Ammon's horn (tissue), 1 donor: ENCODE data around the gene GNAS.
A peak's percentile ranks its signal among the peaks of the same experiment; 100 is the strongest.

Experiments used
- DNase-seq: peaks from one replicate; pipeline ENCODE4 v3.0.0-alpha.2; 2016; ENCODE audit warnings: low spot score

The GNAS gene

DNA sequence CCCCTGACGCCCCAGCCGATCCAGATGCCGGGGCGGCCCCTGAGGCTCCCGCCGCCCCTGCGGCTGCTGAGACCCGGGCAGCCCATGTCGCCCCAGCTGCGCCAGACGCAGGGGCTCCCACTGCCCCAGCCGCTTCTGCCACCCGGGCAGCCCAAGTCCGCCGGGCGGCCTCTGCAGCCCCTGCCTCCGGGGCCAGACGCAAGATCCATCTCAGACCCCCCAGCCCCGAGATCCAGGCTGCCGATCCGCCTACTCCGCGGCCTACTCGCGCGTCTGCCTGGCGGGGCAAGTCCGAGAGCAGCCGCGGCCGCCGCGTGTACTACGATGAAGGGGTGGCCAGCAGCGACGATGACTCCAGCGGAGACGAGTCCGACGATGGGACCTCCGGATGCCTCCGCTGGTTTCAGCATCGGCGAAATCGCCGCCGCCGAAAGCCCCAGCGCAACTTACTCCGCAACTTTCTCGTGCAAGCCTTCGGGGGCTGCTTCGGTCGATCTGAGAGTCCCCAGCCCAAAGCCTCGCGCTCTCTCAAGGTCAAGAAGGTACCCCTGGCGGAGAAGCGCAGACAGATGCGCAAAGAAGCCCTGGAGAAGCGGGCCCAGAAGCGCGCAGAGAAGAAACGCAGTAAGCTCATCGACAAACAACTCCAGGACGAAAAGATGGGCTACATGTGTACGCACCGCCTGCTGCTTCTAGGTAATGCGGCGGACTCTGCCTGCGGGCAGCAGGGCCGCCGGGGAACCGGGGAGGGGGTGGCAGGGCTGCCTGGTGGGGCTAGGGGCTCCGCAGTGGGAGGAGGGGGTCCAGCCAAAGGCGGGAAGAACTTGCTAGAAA lies 2.3 kb downstream of the GNAS start:
- DNase-seq: no peak

DNA sequence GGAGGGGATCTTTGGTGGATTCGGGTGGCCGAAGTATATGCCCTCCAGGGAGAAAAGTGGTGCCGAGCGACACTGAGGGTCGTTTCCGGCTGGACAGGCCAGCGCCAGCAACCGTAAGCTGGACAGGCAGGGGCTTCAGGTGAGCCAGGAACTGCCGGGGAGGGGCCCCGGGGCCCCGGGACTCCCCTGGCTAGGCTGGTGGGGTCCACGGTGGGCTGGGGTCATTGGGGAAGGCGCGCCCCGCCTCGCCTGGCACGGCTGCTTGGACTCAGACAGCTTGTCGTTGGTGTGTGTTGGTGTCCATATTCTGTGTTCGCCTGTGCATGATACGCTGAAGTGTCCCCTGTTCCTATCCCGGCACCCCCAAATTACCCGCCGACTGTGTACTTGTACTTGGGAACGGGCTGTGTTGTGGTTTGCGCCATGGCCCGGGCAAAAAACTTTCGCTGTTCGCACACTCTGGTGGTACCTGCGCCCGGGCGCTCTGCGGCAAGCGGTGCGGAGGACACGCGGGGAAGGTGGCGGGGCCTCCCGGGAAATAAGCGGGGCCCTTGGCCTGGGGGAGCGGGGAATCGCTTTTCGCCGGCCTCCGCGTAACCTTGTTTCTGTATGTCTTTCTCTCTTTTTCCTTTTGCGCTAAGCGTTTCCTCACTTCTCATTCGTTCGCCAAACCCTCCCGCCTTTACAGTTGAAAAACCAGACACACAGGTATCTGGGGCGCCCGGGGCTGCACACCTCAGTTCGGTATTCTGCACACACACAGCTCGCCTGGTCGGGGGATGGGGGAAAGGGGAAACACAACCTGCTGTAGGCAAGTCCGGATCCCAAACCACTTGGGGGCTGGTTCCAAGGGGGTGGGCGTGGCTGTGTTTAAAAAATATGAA lies 3.2 kb downstream of the GNAS start:
- no peak for DNase-seq

- no peak for DNase-seq
These were observed 10.7 kb downstream of the GNAS start for GRCh38 chr20:58863044-58863790.

GRCh38 chr20:58864346-58864745 lies 11.8 kb downstream of the GNAS start:
- DNase-seq: no peak

DNA sequence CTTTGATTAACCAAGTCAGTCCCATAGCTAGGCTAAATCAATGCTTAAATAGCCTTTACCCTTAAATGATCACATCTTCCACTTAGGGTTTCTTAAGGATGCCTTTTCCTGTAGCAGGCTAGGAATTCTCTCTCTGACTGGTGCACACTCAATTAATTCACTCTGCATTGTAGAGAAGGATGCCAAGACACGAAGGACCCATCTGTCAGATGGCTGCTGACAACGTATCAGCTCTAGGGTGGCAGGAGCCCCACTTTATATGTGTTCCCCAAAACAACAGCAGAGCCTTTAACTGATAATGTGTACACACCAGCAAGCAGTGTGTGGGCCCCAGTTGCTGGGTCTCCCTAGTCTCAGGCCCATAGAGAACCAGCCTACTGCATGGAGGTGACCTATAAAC lies 13.3 kb downstream of the GNAS start:
- DNase-seq: no peak

GRCh38 chr20:58867211-58867610 lies 14.7 kb downstream of the GNAS start:
- DNase-seq: no peak

GRCh38 chr20:58868795-58869194 lies 16.3 kb downstream of the GNAS start:
- peak; percentile 52 for DNase-seq

DNA sequence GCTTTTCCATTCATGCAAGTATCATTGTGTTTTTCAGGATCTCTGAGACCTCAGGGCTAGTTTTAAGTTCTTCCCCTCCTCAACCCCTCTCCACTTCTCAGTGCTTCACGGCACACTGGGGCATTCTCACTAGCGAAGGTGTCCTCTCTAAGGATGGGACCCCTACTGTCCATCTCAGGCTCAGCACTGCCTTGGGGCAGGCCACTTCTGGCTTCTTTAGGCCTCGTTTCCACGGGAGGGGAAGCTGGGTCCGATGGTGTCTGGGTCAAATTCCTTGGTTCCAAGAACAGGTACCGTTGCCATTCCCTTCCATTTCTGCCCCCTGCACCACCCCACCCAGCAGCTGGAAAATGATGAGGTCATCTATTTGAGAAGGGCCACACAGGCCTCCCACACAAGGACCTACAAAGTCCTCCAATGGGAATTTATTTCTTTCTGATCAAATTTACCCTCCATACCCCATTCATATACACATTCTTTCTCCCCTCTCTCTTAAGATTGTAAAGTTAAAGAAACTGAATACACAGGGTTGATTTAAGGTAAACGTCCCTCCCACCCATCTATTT lies 17.2 kb downstream of the GNAS start:
- no peak for DNase-seq

GRCh38 chr20:58870293-58871014 lies 17.9 kb downstream of the GNAS start:
- DNase-seq: peak; percentile 71

DNA sequence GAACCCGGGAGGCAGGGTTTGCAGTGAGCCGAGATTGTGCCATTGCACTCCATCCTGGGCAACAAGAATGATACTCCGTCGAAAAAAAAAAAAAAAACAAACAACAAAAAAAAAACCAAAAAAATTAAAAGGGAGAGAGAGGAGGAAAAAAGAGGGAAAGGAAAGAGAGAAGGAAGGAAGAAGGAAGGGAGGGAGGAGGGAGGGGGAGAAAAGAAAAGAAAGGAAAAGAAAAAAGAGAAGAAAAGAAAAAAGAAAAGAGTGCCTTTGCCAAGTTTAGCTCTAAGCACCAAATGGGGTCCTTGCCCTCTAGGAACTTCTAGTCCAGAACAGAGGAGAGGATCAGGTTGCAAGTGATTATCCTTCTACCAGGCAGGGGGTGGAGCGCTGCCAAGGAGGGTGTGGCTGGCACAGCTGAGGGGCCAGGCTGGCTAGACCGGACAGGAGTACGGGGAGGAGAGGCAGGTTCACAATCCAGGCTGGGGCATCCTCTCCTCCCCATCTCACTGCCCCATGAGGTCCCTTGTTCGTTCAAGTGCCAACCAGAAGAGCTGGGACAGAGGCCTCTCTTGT lies 19.1 kb downstream of the GNAS start:
- DNase-seq: no peak

DNA sequence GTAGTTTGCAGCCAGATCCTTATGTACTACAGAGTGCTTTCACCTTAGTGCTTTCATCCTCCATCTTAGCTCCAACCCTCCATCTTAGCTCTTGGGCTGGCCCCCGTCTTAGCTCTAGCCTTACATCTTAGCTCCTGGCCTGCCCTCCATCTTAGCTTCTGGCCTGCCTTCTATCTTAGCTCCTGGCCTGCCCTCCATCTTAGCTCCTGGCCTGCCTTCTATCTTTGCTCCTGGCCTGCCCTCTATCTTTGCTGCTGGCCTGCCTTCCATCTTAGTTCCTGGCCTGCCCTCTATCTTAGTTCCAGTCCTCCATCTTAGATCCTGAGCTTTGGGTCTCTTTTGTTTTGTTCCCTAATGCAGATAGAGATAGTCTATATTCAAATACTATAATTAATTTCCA lies 22.0 kb downstream of the GNAS start:
- no peak for DNase-seq

- no peak for DNase-seq
These were observed 22.6 kb downstream of the GNAS start for GRCh38 chr20:58875111-58875510.

- no peak for DNase-seq
These were observed 23.1 kb downstream of the GNAS start for GRCh38 chr20:58875541-58876134.

- DNase-seq: no peak
These were observed 23.9 kb downstream of the GNAS start for GRCh38 chr20:58876437-58876836.

- no peak for DNase-seq
These were observed 24.8 kb downstream of the GNAS start for GRCh38 chr20:58877050-58877975.

- DNase-seq: no peak
These were observed 25.5 kb downstream of the GNAS start for GRCh38 chr20:58877976-58878360.

DNA sequence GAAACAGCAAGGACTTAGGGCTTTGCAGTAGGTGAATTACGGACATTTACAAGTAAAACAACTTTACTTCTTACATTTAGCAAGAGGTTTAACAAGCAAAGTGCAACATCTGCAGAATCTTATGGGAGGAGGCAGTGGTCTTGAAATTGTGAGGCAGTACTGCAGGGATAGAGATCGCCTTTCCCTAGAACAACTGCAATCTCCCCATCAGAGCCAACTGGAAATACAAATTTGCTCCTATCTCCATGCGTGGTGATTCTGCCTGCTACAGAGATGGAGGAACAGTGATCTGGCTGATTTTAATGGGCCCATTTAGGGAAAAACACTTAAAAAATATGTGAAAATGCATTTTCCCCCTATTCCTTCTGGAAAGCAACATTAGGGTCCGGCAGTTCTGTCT lies 25.9 kb downstream of the GNAS start:
- no peak for DNase-seq

GRCh38 chr20:58880441-58880840 lies 27.9 kb downstream of the GNAS start:
- no peak for DNase-seq

GRCh38 chr20:58880994-58881752 lies 28.7 kb downstream of the GNAS start:
- no peak for DNase-seq
